Endothelial cell of umbilical vein (primary cell): ENCODE data around the gene C8G.

Source experiments
- EZH2 ChIP-seq: IDR thresholded peaks from 2 replicates; pipeline ENCODE4 v1.6.1; 2012; ENCODE audit warnings: borderline replicate concordance, low read depth, mild to moderate bottlenecking, moderate library complexity, low read length, inconsistent platforms; ENCODE audit not compliant: severe bottlenecking
- GATA2 ChIP-seq: IDR thresholded peaks from 2 replicates; pipeline ENCODE4 v1.7.0; 2011; ENCODE audit warnings: low read depth, mild to moderate bottlenecking, moderate library complexity, mixed read lengths, low read length; ENCODE audit not compliant: insufficient read length, insufficient read depth
- MYC ChIP-seq: IDR thresholded peaks from one replicate; pipeline ENCODE4 v1.6.1; 2011; ENCODE audit warnings: mild to moderate bottlenecking, low read depth, low read length
- POLR2A ChIP-seq: IDR thresholded peaks from 2 replicates; pipeline ENCODE4 v1.6.1; 2012; ENCODE audit warnings: low read depth, mild to moderate bottlenecking, control low read depth, low read length
- POLR2AphosphoS5 ChIP-seq: IDR thresholded peaks from 2 replicates; pipeline ENCODE4 v1.6.1; 2012; ENCODE audit warnings: low read depth, mild to moderate bottlenecking, control low read depth, low read length, moderate library complexity; ENCODE audit not compliant: insufficient read depth
- TF ChIP-seq, protein P1 (sequence below), 2 donors: IDR thresholded peaks; 1 replicate in 1 of 2; 2 replicates in 1 of 2; pipeline ENCODE4 v1.5.1; 2011; ENCODE audit warnings: low read length in 2 of 2, mild to moderate bottlenecking in 2 of 2, moderate library complexity in 2 of 2, control low read depth in 1 of 2, inconsistent platforms in 1 of 2, low read depth in 1 of 2; ENCODE audit not compliant: insufficient read depth in 1 of 2; ENCODE audit errors: extremely low read depth in 1 of 2
- TF ChIP-seq, protein P2 (sequence below): IDR thresholded peaks from 2 replicates; pipeline ENCODE4 v1.6.1; 2011; ENCODE audit not compliant: insufficient read depth, insufficient read length

- TF ChIP-seq, protein P1, sequence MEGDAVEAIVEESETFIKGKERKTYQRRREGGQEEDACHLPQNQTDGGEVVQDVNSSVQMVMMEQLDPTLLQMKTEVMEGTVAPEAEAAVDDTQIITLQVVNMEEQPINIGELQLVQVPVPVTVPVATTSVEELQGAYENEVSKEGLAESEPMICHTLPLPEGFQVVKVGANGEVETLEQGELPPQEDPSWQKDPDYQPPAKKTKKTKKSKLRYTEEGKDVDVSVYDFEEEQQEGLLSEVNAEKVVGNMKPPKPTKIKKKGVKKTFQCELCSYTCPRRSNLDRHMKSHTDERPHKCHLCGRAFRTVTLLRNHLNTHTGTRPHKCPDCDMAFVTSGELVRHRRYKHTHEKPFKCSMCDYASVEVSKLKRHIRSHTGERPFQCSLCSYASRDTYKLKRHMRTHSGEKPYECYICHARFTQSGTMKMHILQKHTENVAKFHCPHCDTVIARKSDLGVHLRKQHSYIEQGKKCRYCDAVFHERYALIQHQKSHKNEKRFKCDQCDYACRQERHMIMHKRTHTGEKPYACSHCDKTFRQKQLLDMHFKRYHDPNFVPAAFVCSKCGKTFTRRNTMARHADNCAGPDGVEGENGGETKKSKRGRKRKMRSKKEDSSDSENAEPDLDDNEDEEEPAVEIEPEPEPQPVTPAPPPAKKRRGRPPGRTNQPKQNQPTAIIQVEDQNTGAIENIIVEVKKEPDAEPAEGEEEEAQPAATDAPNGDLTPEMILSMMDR (IDR thresholded peaks at IDR 0.05; ENCODE audit: extremely low read depth in 1 of 2, insufficient read depth in 1 of 2, low read depth in 1 of 2, low read length in 2 of 2), result no peak
- TF ChIP-seq, protein P2, sequence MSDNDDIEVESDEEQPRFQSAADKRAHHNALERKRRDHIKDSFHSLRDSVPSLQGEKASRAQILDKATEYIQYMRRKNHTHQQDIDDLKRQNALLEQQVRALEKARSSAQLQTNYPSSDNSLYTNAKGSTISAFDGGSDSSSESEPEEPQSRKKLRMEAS, result no peak
- TF ChIP-seq MYC (no peak), EZH2 (no peak), POLR2AphosphoS5 (no peak), POLR2A (no peak), GATA2 (no peak)
These were observed 49.0 kb upstream of the C8G start for GRCh38 chr9:136896027-136896426.
